ENCODE data around the gene LRRC9. TPM values are rescaled to one million over a fixed set of nuclear protein-coding genes. Genes with fewer than 3 reads are reported as not detected.

The LRRC9 gene
- total RNA-seq, 1 experiment from 2014 or later: not detected

GRCh38 chr14:60067882-60068281 lies 147.9 kb downstream of the LRRC9 start:
- CTCF ChIA-PET: interaction anchor here (0.6 to 3.3 kb wide), 4 partner anchors 97 to 388 kb away, joined by 3 to 20 read pairs (median 3); partner anchors contain the start of gene DHRS7
- H3K4me3 Mint-ChIP-seq (ENCODE audit: unreplicated experiment): no peak overlapping the region
- intact Hi-C loops (cut with micrococcal nuclease): no loop called here
- H3K27me3 Mint-ChIP-seq (ENCODE audit: insufficient read depth, unreplicated experiment): no peaks in the 10 kb centered on the region
- POLR2A ChIA-PET: interaction anchor here (0.5 to 2.1 kb wide), 4 partner anchors 23 to 97 kb away, joined by 3 to 7 read pairs (median 3); partner anchors contain the start of genes DHRS7 and PCNX4
- no peaks in the 10 kb centered on the region for H3K36me3 Mint-ChIP-seq (ENCODE audit: insufficient read depth, unreplicated experiment)
- no peaks in the 10 kb centered on the region for H3K4me1 Mint-ChIP-seq (ENCODE audit: insufficient read depth, unreplicated experiment)
- TF ChIP-seq CTCF (IDR thresholded peaks at IDR 0.05; ENCODE audit: unreplicated experiment): no peak
- DNase-seq (ENCODE audit: unreplicated experiment): no peak
- H3K27ac Mint-ChIP-seq (ENCODE audit: low read depth, unreplicated experiment): no peak overlapping the region
- no TSS peak for BruUV-seq (replicated peaks)
- H3K9me3 Mint-ChIP-seq (ENCODE audit: unreplicated experiment): no peaks in the 10 kb centered on the region

GRCh38 chr14:60079723-60080122 lies 159.8 kb downstream of the LRRC9 start:
- intact Hi-C loops (cut with micrococcal nuclease): no loop called here

GRCh38 chr14:60085085-60085484 lies 165.1 kb downstream of the LRRC9 start:
- H3K4me1 Mint-ChIP-seq (ENCODE audit: insufficient read depth, unreplicated experiment): peaks cover 10% of the 10 kb centered on the region
- no peaks in the 10 kb centered on the region for H3K9me3 Mint-ChIP-seq (ENCODE audit: unreplicated experiment)
- intact Hi-C loops (cut with micrococcal nuclease): no loop called here
- peak overlapping the region; percentile 23 for H3K27ac Mint-ChIP-seq (ENCODE audit: low read depth, unreplicated experiment)
- ChIA-PET POLR2A (interaction anchor here (0.9 to 2.3 kb wide), 6 partner anchors 9 to 165 kb away, joined by 3 to 6 read pairs (median 4); partner anchors contain the start of gene DHRS7), CTCF (interaction anchor here (0.5 kb wide), 1 partner anchor 397 kb away, joined by 3 read pairs; no protein-coding TSS in a partner anchor)
- no peaks in the 10 kb centered on the region for H3K36me3 Mint-ChIP-seq (ENCODE audit: insufficient read depth, unreplicated experiment)
- DNase-seq (ENCODE audit: unreplicated experiment): peak; percentile 72
- no peak overlapping the region for H3K4me3 Mint-ChIP-seq (ENCODE audit: unreplicated experiment)
- H3K27me3 Mint-ChIP-seq (ENCODE audit: insufficient read depth, unreplicated experiment): no peaks in the 10 kb centered on the region
- no peak for TF ChIP-seq CTCF (IDR thresholded peaks at IDR 0.05; ENCODE audit: unreplicated experiment)
- no TSS peak for BruUV-seq (replicated peaks)

More at GRCh38 chr14:60079723-60080122, 159.8 kb downstream of the LRRC9 start:
- Mint-ChIP-seq H3K4me1 (ENCODE audit: insufficient read depth, unreplicated experiment) (peaks cover 3% of the 10 kb centered on the region), H3K27ac (ENCODE audit: low read depth, unreplicated experiment) (no peak overlapping the region), H3K4me3 (ENCODE audit: unreplicated experiment) (no peak overlapping the region), H3K36me3 (ENCODE audit: insufficient read depth, unreplicated experiment) (no peaks in the 10 kb centered on the region), H3K9me3 (ENCODE audit: unreplicated experiment) (no peaks in the 10 kb centered on the region), H3K27me3 (ENCODE audit: insufficient read depth, unreplicated experiment) (no peaks in the 10 kb centered on the region)
- ChIA-PET POLR2A (interaction anchor here (0.9 to 1.8 kb wide), 3 partner anchors 10 to 84 kb away, joined by 3 to 6 read pairs (median 3); no protein-coding TSS in a partner anchor), CTCF (no interaction called here)
- DNase-seq (ENCODE audit: unreplicated experiment): no peak
- no peak for TF ChIP-seq CTCF (IDR thresholded peaks at IDR 0.05; ENCODE audit: unreplicated experiment)
- BruUV-seq (replicated peaks): no TSS peak

- Mint-ChIP-seq H3K27ac (ENCODE audit: low read depth, unreplicated experiment) (no peak overlapping the region), H3K36me3 (ENCODE audit: insufficient read depth, unreplicated experiment) (no peaks in the 10 kb centered on the region), H3K9me3 (ENCODE audit: unreplicated experiment) (no peaks in the 10 kb centered on the region), H3K27me3 (ENCODE audit: insufficient read depth, unreplicated experiment) (no peaks in the 10 kb centered on the region), H3K4me1 (ENCODE audit: insufficient read depth, unreplicated experiment) (peaks cover 14% of the 10 kb centered on the region), H3K4me3 (ENCODE audit: unreplicated experiment) (no peak overlapping the region)
- no peak for DNase-seq (ENCODE audit: unreplicated experiment)
- intact Hi-C loops (cut with micrococcal nuclease): no loop called here
- CTCF ChIA-PET: interaction anchor here (0.5 kb wide), 1 partner anchor 396 kb away, joined by 3 read pairs; no protein-coding TSS in a partner anchor
- BruUV-seq (replicated peaks): no TSS peak
- POLR2A ChIA-PET: interaction anchor here (0.9 to 2.3 kb wide), 7 partner anchors 8 to 165 kb away, joined by 3 to 7 read pairs (median 4); partner anchors contain the start of gene DHRS7
- no peak for TF ChIP-seq CTCF (IDR thresholded peaks at IDR 0.05; ENCODE audit: unreplicated experiment)
These were observed 165.7 kb downstream of the LRRC9 start for GRCh38 chr14:60085693-60086092.

All from MCF 10A (cell line).